ENCODE data around the gene FNDC11.

DNA sequence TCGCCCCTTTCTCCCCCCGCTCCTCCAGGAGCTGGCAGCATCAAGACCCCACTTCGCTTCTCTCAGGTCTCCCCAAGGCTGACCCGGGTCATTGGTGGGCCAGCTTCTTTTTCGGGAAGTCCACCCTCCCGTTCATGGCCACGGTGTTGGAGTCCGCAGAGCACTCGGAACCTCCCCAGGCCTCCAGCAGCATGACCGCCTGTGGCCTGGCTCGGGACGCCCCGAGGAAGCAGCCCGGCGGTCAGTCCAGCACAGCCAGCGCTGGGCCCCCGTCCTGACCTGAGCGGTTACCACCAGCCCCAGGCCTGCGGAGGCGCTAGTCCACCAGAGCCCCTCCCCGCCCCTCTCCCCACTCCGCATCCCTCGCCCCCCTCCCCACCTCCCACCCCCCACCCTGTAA lies 32.4 kb upstream of the FNDC11 start:
- TF ChIP-seq, protein P1, sequence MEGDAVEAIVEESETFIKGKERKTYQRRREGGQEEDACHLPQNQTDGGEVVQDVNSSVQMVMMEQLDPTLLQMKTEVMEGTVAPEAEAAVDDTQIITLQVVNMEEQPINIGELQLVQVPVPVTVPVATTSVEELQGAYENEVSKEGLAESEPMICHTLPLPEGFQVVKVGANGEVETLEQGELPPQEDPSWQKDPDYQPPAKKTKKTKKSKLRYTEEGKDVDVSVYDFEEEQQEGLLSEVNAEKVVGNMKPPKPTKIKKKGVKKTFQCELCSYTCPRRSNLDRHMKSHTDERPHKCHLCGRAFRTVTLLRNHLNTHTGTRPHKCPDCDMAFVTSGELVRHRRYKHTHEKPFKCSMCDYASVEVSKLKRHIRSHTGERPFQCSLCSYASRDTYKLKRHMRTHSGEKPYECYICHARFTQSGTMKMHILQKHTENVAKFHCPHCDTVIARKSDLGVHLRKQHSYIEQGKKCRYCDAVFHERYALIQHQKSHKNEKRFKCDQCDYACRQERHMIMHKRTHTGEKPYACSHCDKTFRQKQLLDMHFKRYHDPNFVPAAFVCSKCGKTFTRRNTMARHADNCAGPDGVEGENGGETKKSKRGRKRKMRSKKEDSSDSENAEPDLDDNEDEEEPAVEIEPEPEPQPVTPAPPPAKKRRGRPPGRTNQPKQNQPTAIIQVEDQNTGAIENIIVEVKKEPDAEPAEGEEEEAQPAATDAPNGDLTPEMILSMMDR (IDR thresholded peaks at IDR 0.05): no peak
- TF ChIP-seq POLR2A (IDR thresholded peaks at IDR 0.05): no peak
